GM04504 (cell line): ENCODE data around the gene TDRKH.
"Not testable (repeated sequence)": the region's sequence is repeated elsewhere in the genome, so short reads cannot be mapped to it uniquely, and the experiment has no call there.

Source experiments
- DNase-seq: peaks from one replicate; pipeline ENCODE4 v3.0.0-alpha.2; 2012; ENCODE audit warnings: low read depth

Gene TDRKH

DNA sequence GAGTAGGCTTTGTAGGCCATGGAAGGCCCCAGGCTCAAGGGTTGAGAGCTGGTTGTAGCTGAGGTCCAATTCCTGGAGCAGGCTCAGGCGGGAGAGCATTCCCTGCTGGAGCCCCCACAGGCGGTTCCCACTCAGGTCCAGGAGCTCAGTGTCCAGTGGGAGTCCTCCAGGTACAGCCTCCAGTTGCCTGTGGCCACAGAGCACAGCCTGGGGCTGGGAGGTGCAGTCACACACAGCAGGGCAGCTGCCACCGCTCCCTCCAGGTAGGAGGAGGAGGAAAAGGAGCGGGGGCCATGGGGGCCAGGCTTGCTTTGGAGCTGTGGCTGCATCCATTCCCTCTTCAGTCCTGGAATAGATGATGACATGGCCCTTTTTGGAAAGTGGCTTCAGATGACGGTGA is 12.1 kb upstream of the TDRKH start:
- DNase-seq, result no peak

GRCh38 chr1:151801846-151802245 is 11.5 kb upstream of the TDRKH start:
- no peak for DNase-seq

DNA sequence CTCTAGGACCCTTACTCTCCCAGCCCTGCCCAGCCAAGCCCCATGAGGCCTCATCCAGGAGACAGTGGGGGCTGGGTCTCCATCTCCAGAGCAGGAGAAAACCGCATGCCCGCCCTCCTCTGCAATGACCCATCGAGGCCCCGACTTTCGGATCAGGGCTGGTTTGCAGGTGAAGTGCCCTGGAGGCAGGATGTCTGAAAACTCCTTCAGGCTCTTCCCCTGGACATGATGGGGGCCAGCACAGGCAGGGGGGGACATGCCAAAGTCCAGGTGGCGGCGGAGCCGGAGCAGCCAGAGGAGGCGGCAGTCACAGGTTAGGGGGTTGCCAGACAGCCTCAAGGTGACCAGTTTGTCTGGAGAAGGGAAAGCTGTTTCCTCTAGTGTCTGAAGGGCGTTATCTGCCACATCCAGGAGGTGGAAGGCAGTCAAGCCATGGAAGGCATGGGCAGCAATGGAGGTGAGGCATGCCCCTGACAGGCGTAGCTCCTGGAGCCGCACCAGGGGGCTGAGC is 11.1 kb upstream of the TDRKH start:
- no peak for DNase-seq

GRCh38 chr1:151800830-151801229 is 10.5 kb upstream of the TDRKH start:
- DNase-seq, result no peak

DNA sequence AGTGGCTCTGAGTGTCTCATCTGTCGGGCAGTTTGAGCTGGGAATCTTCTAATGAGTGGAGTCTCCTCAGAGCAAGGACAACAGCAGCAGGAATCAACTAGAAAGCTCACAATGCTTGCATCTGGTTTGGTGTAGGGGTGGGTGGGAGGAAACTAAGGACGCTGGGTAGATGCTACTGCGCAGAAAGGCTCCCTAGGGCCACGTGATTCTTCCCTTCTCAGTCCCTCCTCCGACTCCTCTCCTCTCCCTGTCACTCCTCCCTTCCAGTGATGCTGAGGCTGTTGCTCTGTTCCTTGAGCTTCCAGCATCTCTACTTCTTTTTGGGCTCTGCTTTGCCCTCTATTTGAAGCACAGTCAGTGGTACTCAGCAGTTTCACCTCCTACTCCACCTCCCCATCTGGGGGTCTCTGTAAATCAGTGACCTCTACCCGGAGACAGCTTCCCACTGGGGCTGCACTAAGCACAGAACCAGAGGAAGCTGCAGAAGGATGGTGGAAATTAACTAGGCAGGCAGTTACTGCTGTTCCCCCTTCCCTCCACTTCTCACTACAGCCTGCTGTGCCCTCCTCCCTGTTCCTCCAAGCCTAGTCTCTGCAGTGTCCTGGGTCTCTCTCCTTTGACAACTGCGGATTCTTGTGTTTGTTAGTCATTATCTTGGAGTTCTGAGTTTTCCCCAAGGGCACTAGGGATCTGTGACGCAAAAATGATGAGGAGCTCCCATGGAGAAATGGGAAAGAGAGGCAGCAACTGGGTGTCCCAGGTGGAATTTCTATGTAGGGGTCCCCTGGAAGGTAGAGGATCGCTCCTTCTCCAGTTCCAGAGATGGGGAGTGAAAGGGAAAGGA is 9.1 kb upstream of the TDRKH start:
- no peak for DNase-seq

DNA sequence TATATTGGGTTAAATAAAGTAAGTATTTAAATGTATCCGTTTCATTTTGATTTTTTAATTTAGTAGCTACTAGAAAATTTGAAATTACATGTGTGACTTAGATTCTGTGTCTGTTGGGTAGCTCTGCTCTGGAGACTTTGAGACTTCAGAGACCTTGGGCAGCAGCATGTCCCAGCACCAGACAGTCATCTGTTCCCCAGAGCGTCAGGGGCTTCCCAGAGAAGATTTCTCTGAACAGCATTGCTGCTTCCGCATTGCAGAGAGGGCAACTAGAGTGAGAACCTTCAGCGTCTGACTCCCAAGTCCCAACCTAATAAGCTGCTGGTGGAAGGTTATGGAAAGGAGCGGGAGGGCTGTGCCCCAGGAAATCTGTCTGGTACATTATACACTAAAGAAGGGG is 8.3 kb upstream of the TDRKH start:
- DNase-seq, result no peak

- no peak for DNase-seq
Observed at GRCh38 chr1:151790940-151791651, 796 bp upstream of the TDRKH start.

DNA sequence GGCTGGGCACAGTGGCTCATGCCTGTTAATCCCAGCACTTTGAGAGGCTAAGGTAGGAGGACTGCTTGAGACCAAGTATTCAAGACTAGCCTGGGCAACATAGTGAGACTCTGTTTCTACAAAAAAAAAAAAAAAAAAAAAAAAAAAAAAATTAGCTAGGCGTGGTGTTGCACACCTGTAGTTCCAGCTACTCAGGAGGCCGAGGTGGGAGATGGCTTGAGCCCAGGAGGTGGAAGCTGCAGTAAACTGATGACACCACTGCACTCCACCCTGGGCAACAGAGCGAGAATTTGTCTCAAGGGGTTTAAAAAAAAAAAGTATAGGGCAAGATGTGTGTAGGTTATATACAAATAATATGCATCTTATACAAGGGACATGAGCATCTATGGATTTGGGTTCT is 2.6 kb downstream of the TDRKH start:
- no peak for DNase-seq

DNA sequence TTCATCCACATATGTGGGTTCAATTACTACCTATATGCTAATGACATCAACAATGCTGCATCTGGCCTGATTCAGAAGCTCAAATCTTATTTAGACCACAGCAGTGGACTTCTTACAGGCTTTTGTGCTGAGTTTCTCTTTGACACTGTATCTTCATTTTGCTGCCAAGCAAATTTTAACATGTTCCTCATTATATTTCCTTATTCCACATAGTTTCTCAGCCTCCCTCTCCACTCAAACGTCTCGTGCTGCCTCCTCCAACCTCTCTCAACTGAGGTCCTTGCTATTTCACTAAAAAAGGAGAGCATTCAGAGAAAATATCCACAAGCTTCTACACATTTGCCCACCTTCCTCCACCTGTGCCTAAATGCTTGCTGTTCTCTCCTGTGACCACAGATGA is 6.5 kb downstream of the TDRKH start:
- no peak for DNase-seq

GRCh38 chr1:151782741-151783140 is 7.6 kb downstream of the TDRKH start:
- no peak for DNase-seq

DNA sequence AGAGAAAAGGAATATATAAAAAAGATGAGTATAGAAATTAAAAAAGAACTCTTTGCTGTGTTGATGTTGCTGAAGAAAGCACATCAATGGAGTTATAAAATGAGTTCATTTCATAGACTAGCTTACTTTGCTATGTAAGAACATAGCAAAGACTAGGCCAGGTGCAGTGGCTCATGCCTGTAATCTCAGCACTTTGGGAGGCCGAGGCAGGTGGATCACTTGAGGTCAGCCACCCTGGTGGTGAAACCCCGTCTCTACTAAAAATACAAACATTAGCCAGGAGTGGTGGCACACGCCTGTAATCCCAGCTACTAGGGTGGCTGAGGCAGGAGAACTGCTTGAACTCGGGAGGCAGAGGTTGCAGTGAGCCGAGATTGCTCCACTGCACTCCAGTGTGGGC is 8.3 kb downstream of the TDRKH start:
- DNase-seq, result not testable (repeated sequence)

DNA sequence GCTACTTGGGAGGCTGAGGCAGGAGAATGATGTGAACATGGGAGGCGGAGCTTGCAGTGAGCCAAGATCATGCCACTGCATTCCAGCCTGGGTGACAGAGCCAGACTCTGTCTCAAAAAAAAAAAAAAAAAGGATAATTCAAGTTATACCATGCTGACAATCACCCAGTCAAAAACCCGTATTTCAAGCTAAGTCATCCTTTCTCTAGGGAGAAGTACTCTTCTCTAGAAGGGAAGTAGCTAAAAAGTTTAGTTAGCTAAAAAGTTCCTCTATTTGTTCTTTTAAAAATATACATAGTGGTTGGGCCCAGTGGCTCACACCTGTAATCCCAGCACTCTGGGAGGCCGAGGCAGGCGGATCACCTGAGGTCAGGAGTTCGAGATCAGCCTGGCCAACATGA is 9.6 kb downstream of the TDRKH start:
- not testable (repeated sequence) for DNase-seq

GRCh38 chr1:151779852-151780251 is 10.4 kb downstream of the TDRKH start:
- no peak for DNase-seq

GRCh38 chr1:151777317-151777716 is 13.0 kb downstream of the TDRKH start:
- no peak for DNase-seq

DNA sequence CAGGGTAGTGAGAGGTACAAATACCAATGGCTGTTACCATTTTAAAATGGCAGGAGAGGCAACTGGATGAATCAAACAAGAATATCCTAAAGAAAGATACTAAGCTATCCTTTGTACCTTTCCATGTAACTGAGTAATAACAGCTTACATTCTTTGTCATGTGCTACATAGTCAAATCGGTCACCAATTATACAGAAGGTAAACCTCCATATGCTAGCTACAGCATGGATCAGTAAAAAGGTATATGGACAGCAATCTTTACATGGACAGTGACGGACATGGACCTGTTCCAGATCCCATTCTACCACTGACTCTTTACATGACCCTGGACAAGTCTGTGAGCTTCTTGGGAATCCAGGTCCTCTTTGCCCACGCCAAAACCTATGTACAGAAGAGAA is 13.6 kb downstream of the TDRKH start:
- DNase-seq, result no peak

GRCh38 chr1:151775894-151776664 is 14.2 kb downstream of the TDRKH start:
- no peak for DNase-seq

GRCh38 chr1:151774256-151774922 is 15.9 kb downstream of the TDRKH start:
- no peak for DNase-seq

GRCh38 chr1:151773702-151774101 is 16.6 kb downstream of the TDRKH start:
- DNase-seq, result no peak

DNA sequence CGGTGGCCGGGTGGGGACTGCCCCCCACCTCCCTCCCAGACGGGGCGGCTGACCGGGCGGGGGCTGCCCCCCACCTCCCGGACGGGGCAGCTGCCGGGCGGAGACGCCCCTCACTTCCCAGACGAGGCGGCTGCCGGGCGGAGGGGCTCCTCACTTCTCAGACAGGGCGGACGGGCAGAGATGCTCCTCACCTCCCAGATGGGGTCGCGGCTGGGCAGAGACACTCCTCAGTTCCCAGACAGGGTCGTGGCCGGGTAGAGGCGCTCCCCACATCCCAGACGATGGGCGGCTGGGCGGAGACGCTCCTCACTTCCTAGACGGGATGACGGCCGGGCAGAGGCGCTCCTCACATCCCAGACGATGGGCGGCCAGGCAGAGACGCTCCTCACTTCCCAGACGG is 21.0 kb downstream of the TDRKH start:
- not testable (repeated sequence) for DNase-seq

- DNase-seq, result not testable (repeated sequence)
Observed at GRCh38 chr1:151768351-151769066, 21.8 kb downstream of the TDRKH start.

DNA sequence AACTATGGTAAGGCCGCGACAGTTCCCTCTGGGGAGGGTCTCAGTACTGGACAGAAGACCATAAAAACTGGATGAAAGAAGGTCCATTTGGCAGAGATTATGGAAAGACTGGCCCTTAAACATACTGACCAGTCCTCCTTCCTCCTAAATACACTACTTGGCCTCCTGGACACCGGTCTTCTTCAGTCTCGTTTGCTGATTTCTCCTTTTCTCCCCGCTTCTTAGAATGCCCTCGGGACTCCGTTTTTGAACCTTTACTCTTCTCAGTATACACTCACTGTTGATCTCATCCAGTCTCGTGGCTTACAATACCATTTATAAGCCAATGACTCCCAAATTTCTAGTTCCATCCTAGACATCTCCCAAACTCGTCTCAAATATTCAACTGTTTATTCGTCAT is 26.3 kb downstream of the TDRKH start:
- no peak for DNase-seq
